Esophagus squamous epithelium (tissue), 4 donors: ENCODE measurements around the gene CYB5B.
"Not testable (repeated sequence)": the region's sequence is repeated elsewhere in the genome, so short reads cannot be mapped to it uniquely, and the experiment has no call there.

Experiments used
- POLR2A ChIP-seq, 4 donors: fragments of 450-650 bp; IDR thresholded peaks; one replicate each; pipeline ENCODE4 v1.6.1; 2017; ENCODE audit warnings: antibody characterized with exemption in 4 of 4, mild to moderate bottlenecking in 4 of 4, moderate library complexity in 3 of 4
- TF ChIP-seq, protein P1 (sequence below), 6 experiments: fragments of 450-650 bp in 4 of 6; fragments of 200-600 bp in 2 of 6; sonication (generic) in 2 of 6; IDR thresholded peaks; one replicate each; pipeline ENCODE4 v1.5.1; 2016 to 2019; ENCODE audit warnings: antibody characterized with exemption in 6 of 6, mild to moderate bottlenecking in 4 of 6, moderate library complexity in 4 of 6

GRCh38 chr16:69429058-69429640 is 4.7 kb downstream of the CYB5B start:
- TF ChIP-seq, protein P1, sequence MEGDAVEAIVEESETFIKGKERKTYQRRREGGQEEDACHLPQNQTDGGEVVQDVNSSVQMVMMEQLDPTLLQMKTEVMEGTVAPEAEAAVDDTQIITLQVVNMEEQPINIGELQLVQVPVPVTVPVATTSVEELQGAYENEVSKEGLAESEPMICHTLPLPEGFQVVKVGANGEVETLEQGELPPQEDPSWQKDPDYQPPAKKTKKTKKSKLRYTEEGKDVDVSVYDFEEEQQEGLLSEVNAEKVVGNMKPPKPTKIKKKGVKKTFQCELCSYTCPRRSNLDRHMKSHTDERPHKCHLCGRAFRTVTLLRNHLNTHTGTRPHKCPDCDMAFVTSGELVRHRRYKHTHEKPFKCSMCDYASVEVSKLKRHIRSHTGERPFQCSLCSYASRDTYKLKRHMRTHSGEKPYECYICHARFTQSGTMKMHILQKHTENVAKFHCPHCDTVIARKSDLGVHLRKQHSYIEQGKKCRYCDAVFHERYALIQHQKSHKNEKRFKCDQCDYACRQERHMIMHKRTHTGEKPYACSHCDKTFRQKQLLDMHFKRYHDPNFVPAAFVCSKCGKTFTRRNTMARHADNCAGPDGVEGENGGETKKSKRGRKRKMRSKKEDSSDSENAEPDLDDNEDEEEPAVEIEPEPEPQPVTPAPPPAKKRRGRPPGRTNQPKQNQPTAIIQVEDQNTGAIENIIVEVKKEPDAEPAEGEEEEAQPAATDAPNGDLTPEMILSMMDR (IDR thresholded peaks at IDR 0.05): not testable (repeated sequence)
- TF ChIP-seq POLR2A (IDR thresholded peaks at IDR 0.05): not testable (repeated sequence)
